C1 segment of cervical spinal cord (tissue), 14 donors: Measurements from ENCODE around the gene HPN.
"Not testable (repeated sequence)": the region's sequence is repeated elsewhere in the genome, so short reads cannot be mapped to it uniquely, and the experiment has no call there.

ENCODE experiments used
- DNase-seq, 14 donors: peaks; one replicate each; lab custom pipeline; 2025; lab: John Stamatoyannopoulos, UW

Gene HPN

DNA sequence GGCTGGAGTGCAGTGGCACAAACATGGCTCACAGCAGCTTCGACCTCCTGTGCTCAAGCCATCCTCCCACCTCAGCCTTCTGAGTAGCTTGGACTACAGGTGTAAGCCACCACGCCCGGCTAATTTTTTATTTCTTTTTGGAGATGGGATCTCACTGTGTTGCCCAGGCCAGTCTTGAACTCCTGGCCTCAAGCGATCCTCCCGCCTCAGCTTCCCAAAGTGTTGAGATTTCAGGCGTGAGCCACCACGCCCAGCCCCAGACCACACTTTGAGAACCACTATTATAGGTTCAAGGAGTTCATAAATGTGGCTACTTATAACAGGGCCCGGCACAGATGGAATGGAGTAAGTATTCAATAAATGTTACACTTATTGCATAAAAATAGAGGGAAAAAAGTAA is 14.5 kb upstream of the HPN start:
- no peak for DNase-seq

DNA sequence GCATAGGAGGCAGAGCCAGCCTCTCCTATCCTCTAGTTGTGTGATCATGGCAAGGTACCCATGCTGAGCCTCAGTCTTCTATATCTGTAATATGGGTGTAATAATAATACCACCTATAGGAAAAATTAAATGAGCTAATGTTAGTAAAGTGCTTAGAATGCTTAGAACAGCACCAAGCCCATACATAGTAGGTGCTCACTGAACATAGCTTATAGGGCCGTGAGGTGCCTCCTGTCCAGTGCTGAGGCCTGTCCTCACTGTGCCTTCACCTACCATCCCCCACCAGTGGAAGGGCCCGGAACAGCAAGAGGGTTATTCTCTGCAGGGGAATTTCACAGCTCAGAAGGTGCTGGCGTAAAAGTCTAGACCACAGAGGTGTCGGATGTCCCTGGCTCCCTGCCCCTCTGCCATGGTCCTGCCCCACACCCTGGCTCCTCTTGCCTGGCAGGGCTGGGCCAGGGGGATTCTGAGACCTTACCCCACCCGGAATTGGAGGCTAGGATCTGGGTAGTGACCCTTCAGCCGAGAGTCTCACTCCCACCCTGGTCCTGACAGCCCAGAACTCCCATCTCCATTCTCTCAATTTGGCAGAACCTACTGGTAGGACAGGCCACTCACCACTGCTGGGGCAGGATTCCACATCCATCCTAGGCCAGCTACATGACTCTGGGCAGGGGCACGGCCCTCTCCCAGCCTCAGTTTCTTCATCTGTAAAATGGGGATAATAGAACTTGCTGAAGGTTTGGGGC is 13.5 kb upstream of the HPN start:
- no peak for DNase-seq

DNA sequence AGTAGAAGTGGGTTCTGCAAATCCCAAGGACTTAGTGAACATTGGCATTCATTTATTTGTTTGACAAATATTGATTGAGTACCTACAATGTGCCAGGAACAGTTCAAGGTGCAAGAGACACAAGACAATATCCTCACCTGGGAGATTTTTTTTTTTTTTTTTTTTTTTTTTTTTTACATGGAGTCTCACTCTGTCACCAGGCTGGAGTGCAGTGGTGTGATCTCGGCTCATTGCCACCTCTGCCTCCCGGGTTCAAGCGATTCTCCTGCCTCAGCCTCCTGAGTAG is 13.0 kb upstream of the HPN start:
- DNase-seq, result not testable (repeated sequence)

DNA sequence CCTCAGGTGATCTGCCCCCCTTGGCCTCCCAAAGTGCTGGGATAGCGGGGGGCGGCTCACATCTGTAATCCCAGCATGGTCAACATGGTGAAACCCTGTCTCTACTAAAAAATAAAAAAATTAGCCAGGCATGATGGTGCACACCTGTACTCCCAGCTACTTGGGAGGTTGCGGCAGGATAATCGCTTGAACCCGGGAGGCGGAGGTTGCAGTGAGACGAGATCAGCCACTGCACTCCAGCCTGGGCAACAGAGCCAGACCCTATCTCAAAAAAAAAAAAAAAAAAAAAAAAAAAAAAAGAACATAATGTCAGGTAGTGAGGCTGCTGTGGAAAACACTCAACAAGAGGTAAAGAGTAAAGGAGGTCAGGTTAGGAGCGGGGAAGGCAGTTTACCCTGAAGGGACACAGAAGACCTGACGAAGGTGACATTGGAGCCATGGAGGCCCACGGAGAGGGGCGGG is 12.2 kb upstream of the HPN start:
- DNase-seq, result not testable (repeated sequence)

DNA sequence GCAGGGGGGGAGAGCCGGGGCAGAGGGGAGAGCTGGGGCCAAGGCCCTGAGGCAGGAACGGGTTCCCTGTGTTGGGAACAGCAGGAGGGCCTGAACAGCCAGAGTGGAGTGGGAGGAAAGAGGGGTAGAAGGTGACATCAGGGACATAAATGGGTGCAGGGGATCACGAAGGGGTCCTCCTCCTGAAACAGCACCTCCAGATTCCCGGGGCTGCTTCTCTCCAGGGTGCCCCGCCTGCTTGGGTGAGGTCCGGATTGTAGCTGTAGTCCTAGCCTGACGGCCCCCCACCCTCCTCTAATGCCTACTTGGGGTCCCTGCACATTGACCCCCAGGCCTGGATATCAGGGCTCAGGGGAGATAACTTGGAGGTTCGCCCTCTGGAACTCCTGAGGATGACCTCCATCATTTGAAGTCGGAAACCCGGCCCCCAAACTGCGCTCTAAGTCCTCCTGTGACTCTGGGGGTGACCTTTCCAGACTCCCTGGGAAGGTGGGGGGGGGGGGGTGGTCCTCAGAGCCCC is 11.7 kb upstream of the HPN start:
- DNase-seq, result no peak

DNA sequence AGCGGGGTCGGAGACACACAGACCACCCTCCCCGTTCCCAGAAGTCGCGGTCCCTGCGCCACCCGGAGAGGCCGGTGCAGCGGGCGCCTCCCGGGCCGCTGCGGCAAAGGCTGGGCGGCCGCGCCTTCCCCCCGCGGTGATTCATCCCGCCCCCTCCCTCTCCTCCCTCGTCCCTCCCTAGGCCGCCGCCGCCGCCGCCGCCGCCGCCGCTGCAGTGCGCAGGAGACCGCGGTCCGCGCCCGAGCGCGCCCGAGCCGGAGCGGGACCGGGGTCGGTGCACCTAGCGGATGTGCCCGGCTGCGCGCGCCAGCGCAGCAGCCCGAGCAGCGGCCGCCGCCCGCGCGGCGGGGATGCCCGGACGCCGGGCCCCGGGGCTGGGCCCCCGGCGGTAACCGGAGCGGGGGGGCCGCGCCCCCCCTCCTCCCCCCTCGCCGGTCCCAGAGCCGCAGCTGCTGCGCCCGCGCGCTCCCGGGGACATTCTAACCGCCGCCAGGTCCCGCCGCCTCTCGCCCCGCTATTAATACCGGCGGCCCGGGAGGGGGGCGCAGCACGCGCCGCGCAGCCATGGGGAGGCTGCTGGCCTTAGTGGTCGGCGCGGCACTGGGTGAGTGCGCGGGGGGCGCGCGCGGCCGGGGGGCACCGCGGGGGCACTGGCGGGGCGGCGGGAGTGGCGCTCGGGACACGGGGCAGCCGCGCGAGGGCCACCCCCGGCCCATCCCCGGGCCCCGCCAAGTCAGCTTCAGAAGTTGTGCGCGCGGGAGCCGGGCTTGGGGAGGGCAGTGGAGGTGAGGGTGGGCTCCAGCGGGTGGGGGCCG is 11.1 kb upstream of the HPN start, which contains the start of gene SCN1B:
Gene SCN1B (plus strand): TSS at position 214 of the 815 bp plus-strand sequence. CDS start 351 bp downstream, at position 565.
- DNase-seq, result peak in 8 of 14 donors; percentile 14 to 69 (median 31)

DNA sequence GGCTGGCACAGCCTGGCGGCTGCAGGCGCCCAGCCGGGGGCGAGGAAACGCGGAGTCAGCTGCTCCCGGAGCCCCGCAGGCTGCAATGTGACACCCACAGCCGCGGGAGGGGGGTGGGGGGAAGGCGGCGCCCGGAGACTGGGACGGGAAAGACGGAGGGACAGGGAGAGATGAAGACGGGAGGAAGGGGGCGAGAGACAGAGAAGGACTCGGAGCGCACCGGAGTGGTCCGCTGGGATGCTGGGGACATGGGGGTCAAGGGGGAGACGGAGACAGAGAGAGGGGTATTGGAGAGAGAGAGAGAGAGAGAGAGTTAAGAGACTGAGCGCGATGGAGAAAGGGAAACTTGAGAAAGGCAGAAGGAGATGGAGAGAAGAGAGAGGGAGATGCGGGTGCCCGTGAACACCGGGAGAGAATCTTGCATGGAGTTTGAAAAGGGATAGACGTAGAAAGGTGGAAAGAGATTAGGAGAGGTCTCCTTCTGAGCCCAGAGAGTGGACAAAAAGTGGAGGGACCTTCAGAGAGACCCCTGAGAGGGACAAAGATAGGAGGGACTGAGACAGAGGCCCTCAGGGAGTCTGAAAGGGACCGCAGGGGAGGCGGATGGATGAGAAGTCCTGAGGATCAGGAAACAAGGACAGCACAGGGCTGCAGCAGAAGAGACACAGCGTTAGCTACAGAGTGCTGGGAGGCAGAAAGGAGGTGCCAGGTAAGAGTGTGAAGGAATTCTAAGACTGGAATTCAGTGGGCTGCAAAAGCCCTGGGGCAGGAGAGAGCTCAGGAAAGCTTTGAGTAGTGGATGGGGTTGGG is 10.2 kb upstream of the HPN start:
- peak in 8 of 14 donors; percentile 16 to 71 (median 36) for DNase-seq

DNA sequence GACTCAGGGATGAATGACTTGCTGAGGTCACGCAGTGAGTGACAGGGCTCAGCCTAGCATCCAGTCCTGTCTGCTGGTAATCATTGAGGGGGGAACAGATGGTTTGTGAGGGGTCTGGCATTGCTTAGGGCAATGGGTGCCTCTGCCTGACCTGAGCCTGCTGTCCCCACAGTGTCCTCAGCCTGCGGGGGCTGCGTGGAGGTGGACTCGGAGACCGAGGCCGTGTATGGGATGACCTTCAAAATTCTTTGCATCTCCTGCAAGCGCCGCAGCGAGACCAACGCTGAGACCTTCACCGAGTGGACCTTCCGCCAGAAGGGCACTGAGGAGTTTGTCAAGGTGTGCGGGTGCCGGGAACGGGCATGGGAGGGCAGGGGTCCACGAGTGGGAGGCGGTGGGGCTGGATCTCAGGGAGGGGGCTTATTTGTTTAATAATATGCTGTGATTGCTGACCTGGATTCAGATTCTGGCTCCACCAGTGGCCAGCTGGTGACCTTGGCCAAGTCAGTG is 9.1 kb upstream of the HPN start:
- peak in 1 of 14 donors; percentile 45 for DNase-seq

DNA sequence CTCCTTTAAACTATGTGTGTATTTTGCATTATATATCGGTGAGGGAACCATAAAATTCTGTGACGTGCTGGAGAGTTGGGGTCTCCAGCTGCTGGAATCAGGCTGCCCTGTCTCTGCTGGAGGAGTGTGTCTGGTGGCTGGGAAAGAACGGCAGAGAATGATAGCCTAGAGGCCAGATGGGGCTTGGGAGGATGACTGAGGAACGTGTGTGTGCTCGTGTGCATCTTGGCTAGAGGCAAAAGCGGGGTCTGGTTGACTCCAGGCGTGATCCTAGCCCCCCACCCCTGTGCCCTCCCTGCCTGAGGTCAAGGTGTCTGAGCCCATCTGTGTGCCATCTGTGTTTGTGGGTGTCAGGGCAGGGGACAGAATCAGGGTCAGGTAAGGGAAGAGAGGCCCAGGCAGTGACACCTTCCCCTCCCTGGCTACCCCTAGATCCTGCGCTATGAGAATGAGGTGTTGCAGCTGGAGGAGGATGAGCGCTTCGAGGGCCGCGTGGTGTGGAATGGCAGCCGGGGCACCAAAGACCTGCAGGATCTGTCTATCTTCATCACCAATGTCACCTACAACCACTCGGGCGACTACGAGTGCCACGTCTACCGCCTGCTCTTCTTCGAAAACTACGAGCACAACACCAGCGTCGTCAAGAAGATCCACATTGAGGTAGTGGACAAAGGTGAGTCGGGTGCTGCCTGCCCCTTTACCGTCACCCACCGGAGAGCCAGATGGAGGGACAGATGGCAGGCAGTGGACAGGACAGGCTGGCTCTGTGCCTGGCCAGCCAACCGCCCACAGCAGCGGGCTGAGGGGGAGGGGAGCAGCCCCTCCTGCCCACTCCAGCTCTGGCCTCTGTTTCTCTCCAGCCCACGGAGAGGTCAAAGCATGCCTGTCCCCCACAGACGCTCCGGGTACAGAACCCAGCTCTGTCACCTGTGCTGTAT is 8.2 kb upstream of the HPN start:
- DNase-seq, result peak in 1 of 14 donors; percentile 63

DNA sequence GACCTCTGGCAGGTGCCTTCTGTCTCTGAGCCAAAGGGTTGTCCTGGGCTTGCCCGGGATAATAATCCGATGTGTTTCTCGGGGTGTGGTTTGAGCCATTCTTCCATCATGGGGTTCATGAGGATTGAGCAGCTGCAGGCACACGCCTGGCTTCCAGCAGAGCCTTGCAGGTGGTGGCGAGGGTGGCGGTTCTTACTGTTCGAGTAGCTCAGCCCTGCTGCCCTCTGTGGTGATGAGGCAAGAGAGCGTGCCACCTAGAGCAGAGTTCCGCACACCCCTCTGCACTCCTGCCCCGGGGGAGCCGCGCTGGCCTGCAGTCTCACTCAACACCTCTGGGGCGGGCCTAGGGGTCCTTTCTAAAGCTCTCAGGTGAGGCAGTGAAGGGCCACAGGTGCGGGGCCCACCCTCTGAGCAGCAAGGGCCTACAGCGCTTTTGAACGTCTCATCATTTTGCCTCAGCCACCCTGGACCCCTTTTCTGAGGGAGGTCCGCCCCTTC is 7.5 kb upstream of the HPN start:
- no peak for DNase-seq

DNA sequence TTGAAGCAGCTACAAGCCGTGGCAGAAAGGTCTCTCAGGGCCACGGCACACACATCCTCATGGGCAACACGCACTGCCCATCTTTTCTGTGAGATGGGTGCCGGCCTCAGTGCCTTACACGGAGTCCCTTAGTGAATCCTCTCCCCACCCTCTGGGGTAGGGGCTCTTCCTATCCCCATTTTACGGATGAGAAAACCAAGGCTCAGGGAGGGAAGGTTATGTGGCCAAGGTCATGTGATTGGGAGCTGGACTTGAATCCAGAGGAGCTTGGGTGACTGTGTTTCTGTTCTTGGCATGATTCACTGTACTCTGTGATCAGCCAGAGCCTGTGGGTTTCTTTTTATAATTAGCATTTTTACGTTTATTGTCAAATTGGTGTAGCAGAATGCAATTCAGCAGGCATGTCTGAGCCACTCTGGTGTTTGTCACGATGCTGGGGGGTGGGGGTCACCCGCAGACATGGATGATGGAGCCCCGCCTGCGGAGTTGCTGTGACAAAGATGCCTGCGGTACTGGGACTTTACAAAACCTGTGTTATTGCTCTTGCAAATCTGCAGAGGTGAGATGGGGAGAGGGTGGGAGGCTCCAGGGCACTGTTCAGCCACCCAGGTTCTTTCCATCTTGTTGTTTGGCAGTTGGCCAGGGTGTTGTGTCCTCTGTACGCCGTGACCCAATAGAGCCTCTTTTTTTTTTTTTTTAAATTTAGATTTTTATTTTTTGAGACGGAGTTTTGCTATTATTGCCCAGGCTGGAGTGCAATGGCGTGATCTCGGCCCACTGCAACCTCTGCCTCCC is 6.7 kb upstream of the HPN start:
- peak in 1 of 14 donors; percentile 48 for DNase-seq

DNA sequence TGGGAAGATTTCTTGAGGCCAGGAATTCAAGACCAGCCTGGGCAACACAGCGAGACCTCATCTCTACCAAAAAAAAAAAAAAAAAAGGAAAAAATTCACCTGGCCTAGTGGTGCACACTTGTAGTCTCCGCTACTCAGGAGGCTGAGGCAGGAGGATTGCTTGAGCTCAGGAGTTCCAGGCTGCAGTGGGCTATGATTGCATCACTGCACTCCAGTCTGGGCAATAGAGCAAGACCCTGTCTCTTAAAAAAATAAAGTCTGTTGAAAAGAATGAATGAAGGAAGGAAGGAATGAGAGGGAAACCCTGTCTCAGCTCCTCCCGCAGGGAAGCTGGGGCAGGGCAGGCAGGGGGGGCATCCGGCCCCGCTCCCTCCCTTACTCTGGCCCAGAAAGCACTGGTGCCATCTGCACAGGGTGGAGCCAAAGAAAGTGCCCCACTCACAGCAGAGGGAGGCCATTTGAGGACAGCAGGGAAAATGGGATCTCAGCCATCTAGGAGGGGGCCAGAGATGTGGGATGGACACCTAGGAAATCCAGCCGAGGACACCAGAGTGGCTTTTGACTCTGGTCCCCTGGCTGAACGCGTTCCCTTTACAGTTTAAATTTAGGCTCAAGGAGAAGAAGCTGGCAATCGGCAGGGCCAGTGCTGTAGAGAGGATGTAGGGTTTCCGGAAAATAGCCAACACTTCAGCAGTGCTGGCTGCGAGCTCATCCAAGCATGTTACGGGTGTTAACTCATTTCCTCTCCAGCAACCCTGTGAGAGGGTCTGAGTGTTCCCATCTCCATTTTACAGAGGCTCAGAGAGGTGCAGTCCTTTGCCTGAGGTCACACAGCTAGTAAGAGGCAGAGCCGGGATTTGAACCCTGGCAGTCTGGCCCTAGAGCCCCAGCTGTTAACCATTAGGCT is 3.6 kb upstream of the HPN start:
- peak in 9 of 14 donors; percentile 32 to 93 (median 50) for DNase-seq

DNA sequence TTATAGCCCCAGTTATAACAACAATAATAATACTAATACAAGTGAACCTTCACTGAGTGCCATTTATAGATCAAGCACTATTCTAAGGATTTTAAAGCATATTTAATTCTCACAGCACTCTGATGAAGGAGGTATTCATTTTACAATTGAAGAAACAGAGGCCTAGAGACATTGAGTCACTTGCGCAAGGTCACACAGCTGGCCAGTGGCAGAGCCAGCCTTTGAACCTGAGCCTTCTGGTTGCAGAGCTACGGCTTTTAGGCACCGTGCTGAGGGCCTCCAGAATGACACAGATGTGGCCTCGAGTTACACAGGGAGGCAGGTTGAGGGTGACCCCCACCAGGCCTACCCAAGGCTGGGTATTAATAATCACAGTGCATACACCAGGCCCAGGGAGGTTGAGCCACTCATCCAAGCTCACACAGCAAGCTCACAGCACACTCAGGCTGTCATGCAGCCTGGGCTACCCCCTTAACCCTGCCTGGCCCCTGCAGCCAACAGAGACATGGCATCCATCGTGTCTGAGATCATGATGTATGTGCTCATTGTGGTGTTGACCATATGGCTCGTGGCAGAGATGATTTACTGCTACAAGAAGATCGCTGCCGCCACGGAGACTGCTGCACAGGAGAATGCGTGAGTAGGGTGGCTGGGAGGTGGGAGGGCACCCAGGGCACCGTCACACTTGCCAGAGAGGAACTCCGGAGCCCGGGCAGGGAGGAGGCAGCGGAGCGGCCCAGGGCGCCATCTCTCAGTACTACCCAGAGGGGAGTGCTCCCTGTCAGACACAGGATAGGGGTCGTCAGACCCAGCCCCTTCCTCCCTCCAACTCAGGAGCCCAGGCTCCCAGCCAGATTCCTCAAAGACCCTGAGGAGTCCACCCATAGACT is 2.7 kb upstream of the HPN start:
- peak in 1 of 14 donors; percentile 33 for DNase-seq

DNA sequence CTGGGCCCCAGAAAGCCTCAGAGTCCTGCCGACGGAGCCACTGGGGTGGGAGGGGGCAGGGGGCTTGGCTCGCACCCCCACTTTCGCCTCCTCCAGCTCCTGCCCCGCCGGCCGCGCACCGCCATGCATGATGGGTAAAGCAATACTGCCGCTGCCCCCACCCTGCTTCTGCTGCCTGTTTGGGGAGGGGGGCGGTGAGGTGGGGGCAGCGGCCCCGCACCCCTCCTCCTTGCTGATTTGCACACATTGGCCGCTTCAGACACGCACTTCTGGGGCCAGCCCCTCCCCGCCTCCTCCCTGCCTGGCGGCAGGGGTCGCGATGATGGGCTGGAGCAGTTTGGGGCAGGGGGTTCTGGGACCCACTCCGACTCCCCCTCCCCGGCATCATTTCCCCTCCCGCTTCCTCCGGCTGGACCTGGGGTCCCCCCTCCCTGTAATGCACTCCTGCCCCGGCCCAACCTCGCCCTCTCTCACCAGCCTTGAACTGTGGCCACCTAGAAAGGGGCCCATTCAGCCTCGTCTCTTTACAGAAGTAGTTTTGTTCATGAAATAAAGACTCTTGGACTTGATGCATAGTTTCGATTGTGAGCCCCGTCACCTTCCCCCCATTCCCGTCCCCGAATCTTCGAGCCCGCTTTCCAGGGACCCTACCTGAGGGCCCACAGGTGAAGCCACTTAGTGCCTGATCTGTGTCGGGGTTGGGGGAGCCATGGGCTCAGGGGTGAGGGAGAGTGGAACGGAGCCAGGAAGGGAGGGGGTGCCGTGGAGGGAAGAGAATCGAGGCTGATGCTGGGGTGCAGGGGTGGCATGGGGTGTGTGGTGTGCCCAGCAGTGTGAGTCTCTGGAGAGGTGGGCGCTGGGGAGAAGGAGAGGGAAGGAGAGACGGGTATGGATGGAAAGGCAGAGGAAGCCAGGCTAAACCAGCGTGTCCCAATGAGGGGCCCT is 1.4 kb upstream of the HPN start:
- DNase-seq, result no peak

DNA sequence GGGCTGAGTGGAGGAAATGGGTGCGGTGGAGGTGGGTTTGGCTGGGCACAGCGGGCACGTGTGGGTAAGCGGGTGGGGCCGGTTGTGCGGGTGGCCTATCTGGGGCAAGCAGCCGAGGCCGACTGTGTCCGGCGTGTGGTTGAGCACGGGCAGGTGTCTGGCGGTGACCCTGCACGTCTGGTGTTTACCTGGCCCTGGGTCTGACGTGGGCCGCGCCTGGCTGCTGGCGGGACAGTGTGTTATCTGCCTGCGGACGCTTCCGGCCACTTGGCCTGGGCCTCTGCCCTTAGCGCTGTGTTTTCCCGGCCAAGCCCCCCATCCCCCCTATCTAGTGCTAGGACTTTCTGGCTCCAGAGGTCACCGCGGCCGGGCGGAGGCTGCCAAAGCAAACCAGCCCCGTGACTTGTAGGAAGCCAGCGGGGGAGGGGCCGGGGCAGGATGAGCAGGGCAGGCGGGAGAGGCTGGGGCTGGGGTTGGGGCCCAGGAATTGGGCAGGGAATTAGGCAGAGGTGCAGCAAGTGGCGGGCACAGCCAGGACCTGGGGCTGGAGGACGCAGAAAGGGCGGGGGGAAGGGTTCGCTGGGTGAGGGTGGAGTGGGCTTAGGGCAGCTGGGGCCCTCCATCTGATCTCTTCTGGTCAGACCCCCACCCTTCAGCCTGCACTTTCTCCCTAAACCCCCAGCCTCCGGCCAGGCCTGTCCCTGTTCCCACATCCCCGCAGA is 534 bp upstream of the HPN start:
- peak in 12 of 14 donors; percentile 18 to 87 (median 66) for DNase-seq
